ENCODE results near the gene BMP10. TPM values are rescaled to one million over a fixed set of nuclear protein-coding genes. Genes with fewer than 3 reads are reported as not detected.

The BMP10 gene
- total RNA-seq, 3 donors from 2014 or later: not detected

GRCh38 chr2:68878753-68879152 lies 7.6 kb upstream of the BMP10 start:
- DNase-seq: no peak
- no peaks in the 10 kb centered on the region for H3K9me3 Mint-ChIP-seq

GRCh38 chr2:68878071-68878711 lies 7.0 kb upstream of the BMP10 start:
- no peaks in the 10 kb centered on the region for H3K4me1 Mint-ChIP-seq (ENCODE audit: low read depth)
- no peaks in the 10 kb centered on the region for H3K36me3 Mint-ChIP-seq (ENCODE audit: insufficient read depth)
- H3K4me3 Mint-ChIP-seq: no peak overlapping the region
- H3K9me3 Mint-ChIP-seq: no peaks in the 10 kb centered on the region
- DNase-seq: no peak
- ATAC-seq: no peak
- H3K27me3 Mint-ChIP-seq (ENCODE audit: low read depth): peaks cover 7% of the 10 kb centered on the region

More at GRCh38 chr2:68878753-68879152, 7.6 kb upstream of the BMP10 start:
- Mint-ChIP-seq H3K4me1 (ENCODE audit: low read depth) (no peaks in the 10 kb centered on the region), H3K36me3 (ENCODE audit: insufficient read depth) (no peaks in the 10 kb centered on the region), H3K4me3 (no peak overlapping the region), H3K27me3 (ENCODE audit: low read depth) (peaks cover 7% of the 10 kb centered on the region)
- no peak for ATAC-seq

- Mint-ChIP-seq H3K27me3 (ENCODE audit: low read depth) (peaks cover 7% of the 10 kb centered on the region), H3K9me3 (no peaks in the 10 kb centered on the region), H3K4me3 (no peak overlapping the region), H3K4me1 (ENCODE audit: low read depth) (no peaks in the 10 kb centered on the region), H3K36me3 (ENCODE audit: insufficient read depth) (no peaks in the 10 kb centered on the region)
- DNase-seq: no peak
- ATAC-seq: no peak
Observed at GRCh38 chr2:68877079-68877772, 6.0 kb upstream of the BMP10 start.

- ATAC-seq (no peak), DNase-seq (no peak)
- Mint-ChIP-seq H3K4me3 (no peak overlapping the region), H3K9me3 (no peaks in the 10 kb centered on the region), H3K27me3 (ENCODE audit: low read depth) (no peaks in the 10 kb centered on the region), H3K4me1 (ENCODE audit: low read depth) (peaks cover 4% of the 10 kb centered on the region), H3K36me3 (ENCODE audit: insufficient read depth) (no peaks in the 10 kb centered on the region)
Observed at GRCh38 chr2:68870215-68870614, 982 bp downstream of the BMP10 start.

- ATAC-seq (no peak), DNase-seq (no peak)
- Mint-ChIP-seq H3K4me1 (ENCODE audit: low read depth) (peaks cover 3% of the 10 kb centered on the region), H3K36me3 (ENCODE audit: insufficient read depth) (no peaks in the 10 kb centered on the region), H3K4me3 (no peak overlapping the region), H3K27me3 (ENCODE audit: low read depth) (no peaks in the 10 kb centered on the region), H3K9me3 (no peaks in the 10 kb centered on the region)
Observed at GRCh38 chr2:68865108-68865507, 6.1 kb downstream of the BMP10 start.

- Mint-ChIP-seq H3K36me3 (ENCODE audit: insufficient read depth) (no peaks in the 10 kb centered on the region), H3K4me3 (no peak overlapping the region), H3K9me3 (no peaks in the 10 kb centered on the region)
Observed at GRCh38 chr2:68863996-68864395, 7.2 kb downstream of the BMP10 start.

GRCh38 chr2:68862889-68863288 lies 8.3 kb downstream of the BMP10 start:
- ATAC-seq (no peak), DNase-seq (no peak)
- no peak overlapping the region for H3K4me3 Mint-ChIP-seq
- H3K27me3 Mint-ChIP-seq (ENCODE audit: low read depth): no peaks in the 10 kb centered on the region
- no peaks in the 10 kb centered on the region for H3K4me1 Mint-ChIP-seq (ENCODE audit: low read depth)
- H3K36me3 Mint-ChIP-seq (ENCODE audit: insufficient read depth): no peaks in the 10 kb centered on the region
- H3K9me3 Mint-ChIP-seq: no peaks in the 10 kb centered on the region

More at GRCh38 chr2:68863996-68864395, 7.2 kb downstream of the BMP10 start:
- ATAC-seq: no peak
- DNase-seq: no peak
- Mint-ChIP-seq H3K27me3 (ENCODE audit: low read depth) (no peaks in the 10 kb centered on the region), H3K4me1 (ENCODE audit: low read depth) (no peaks in the 10 kb centered on the region)

- H3K9me3 Mint-ChIP-seq: no peaks in the 10 kb centered on the region
- H3K27me3 Mint-ChIP-seq (ENCODE audit: low read depth): no peaks in the 10 kb centered on the region
- no peak for ATAC-seq
Observed at GRCh38 chr2:68861330-68861729, 9.9 kb downstream of the BMP10 start.

GRCh38 chr2:68860111-68860510 lies 11.1 kb downstream of the BMP10 start:
- H3K9me3 Mint-ChIP-seq: no peaks in the 10 kb centered on the region
- H3K4me3 Mint-ChIP-seq: no peak overlapping the region
- H3K4me1 Mint-ChIP-seq (ENCODE audit: low read depth): peaks cover 2% of the 10 kb centered on the region
- DNase-seq (no peak), ATAC-seq (no peak)
- H3K36me3 Mint-ChIP-seq (ENCODE audit: insufficient read depth): no peaks in the 10 kb centered on the region
- H3K27me3 Mint-ChIP-seq (ENCODE audit: low read depth): no peaks in the 10 kb centered on the region

More at GRCh38 chr2:68861330-68861729, 9.9 kb downstream of the BMP10 start:
- peaks cover 2% of the 10 kb centered on the region for H3K4me1 Mint-ChIP-seq (ENCODE audit: low read depth)
- no peak overlapping the region for H3K4me3 Mint-ChIP-seq
- DNase-seq: no peak
- H3K36me3 Mint-ChIP-seq (ENCODE audit: insufficient read depth): no peaks in the 10 kb centered on the region

- DNase-seq (no peak), ATAC-seq (peak; percentile 40 to 58)
- H3K27me3 Mint-ChIP-seq (ENCODE audit: low read depth): no peaks in the 10 kb centered on the region
- no peaks in the 10 kb centered on the region for H3K9me3 Mint-ChIP-seq
- no peaks in the 10 kb centered on the region for H3K36me3 Mint-ChIP-seq (ENCODE audit: insufficient read depth)
- peaks cover 2% of the 10 kb centered on the region for H3K4me1 Mint-ChIP-seq (ENCODE audit: low read depth)
- no peak overlapping the region for H3K4me3 Mint-ChIP-seq
Observed at GRCh38 chr2:68857855-68858456, 13.2 kb downstream of the BMP10 start.

- peaks cover 2% of the 10 kb centered on the region for H3K4me1 Mint-ChIP-seq (ENCODE audit: low read depth)
- no peaks in the 10 kb centered on the region for H3K36me3 Mint-ChIP-seq (ENCODE audit: insufficient read depth)
- no peak overlapping the region for H3K4me3 Mint-ChIP-seq
- ATAC-seq (no peak), DNase-seq (no peak)
- no peaks in the 10 kb centered on the region for H3K9me3 Mint-ChIP-seq
- no peaks in the 10 kb centered on the region for H3K27me3 Mint-ChIP-seq (ENCODE audit: low read depth)
Observed at GRCh38 chr2:68857202-68857845, 13.9 kb downstream of the BMP10 start.

GRCh38 chr2:68855550-68855949 lies 15.6 kb downstream of the BMP10 start:
- H3K4me3 Mint-ChIP-seq: no peak overlapping the region
- no peaks in the 10 kb centered on the region for H3K27me3 Mint-ChIP-seq (ENCODE audit: low read depth)
- H3K36me3 Mint-ChIP-seq (ENCODE audit: insufficient read depth): no peaks in the 10 kb centered on the region
- ATAC-seq (no peak), DNase-seq (no peak)
- no peaks in the 10 kb centered on the region for H3K9me3 Mint-ChIP-seq
- peaks cover 2% of the 10 kb centered on the region for H3K4me1 Mint-ChIP-seq (ENCODE audit: low read depth)

GRCh38 chr2:68854476-68854875 lies 16.7 kb downstream of the BMP10 start:
- H3K36me3 Mint-ChIP-seq (ENCODE audit: insufficient read depth): no peaks in the 10 kb centered on the region
- H3K9me3 Mint-ChIP-seq: no peaks in the 10 kb centered on the region
- no peak overlapping the region for H3K4me3 Mint-ChIP-seq
- H3K4me1 Mint-ChIP-seq (ENCODE audit: low read depth): peaks cover 2% of the 10 kb centered on the region
- peaks cover under 1% of the 10 kb centered on the region for H3K27me3 Mint-ChIP-seq (ENCODE audit: low read depth)
- ATAC-seq (no peak), DNase-seq (no peak)

- peaks cover 2% of the 10 kb centered on the region for H3K4me1 Mint-ChIP-seq (ENCODE audit: low read depth)
- no peak for DNase-seq
- no peaks in the 10 kb centered on the region for H3K9me3 Mint-ChIP-seq
- peaks cover 4% of the 10 kb centered on the region for H3K27me3 Mint-ChIP-seq (ENCODE audit: low read depth)
- ATAC-seq: no peak
- no peaks in the 10 kb centered on the region for H3K36me3 Mint-ChIP-seq (ENCODE audit: insufficient read depth)
- H3K4me3 Mint-ChIP-seq: no peak overlapping the region
Observed at GRCh38 chr2:68853915-68854314, 17.3 kb downstream of the BMP10 start.
